CD4-positive, alpha-beta T cell treated with Interleukin-17A for 4 hours (primary cell): ENCODE measurements around the gene ADAM22.

ENCODE experiments used
- DNase-seq: peaks from one replicate; pipeline ENCODE4 v3.0.0-alpha.2; 2020; ENCODE audit warnings: mixed read lengths

ADAM22 gene

DNA sequence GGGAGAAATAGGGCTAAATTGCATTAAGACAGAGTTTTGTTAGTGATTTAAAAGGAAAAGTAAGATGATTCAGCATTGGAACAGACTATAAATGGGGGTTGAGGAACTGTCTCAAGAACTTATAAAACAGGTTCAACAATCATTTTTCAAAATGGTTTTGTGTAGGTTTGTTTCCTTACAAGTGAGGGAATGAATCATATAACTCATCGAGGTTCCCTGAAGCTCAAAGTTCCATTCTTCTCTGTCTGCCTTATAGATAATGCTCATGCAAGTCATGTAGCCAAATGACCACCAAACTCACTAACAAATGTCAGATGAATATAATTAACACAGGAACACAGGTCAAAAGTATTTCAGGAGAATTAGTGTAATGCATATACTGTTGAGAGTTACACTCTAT lies 27.7 kb downstream of the ADAM22 start:
- no peak for DNase-seq

DNA sequence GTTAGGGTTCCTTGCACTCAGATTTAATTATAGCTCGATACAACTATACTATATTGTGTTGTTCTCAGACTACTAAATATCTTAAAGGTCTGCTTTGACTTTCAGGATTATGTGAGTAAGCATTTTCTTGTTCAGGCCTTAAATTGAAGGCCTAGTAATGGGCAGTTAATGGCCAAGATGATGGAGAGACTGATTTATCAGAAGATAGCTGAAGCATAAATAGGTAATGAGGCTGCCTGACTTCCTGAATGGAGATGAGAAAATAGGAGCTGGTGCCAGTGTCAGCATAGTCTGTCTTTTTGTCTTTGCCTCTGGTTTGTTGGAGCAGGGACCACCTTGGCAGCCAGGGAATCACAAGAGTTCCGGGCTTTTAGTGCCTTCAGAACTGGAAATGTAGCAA lies 32.2 kb downstream of the ADAM22 start:
- DNase-seq: no peak

DNA sequence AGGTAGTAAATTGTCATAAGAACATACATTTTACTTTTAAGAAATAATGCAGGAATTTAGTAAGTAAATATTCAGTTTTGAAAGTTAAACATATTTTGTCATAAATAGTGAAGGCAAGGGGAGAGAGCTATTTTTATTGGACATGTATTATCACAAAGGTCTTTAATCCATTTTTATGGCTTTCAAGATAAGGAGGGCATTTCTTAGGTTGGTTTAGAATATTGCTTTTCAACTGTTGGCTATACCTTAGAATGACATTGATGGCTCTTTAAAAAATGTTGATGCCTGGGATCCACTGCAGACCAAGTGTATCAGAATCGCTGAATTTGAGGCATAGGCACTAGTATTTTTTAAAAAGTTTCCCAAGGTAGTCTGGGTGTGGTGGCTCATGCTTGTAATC lies 34.0 kb downstream of the ADAM22 start:
- no peak for DNase-seq

DNA sequence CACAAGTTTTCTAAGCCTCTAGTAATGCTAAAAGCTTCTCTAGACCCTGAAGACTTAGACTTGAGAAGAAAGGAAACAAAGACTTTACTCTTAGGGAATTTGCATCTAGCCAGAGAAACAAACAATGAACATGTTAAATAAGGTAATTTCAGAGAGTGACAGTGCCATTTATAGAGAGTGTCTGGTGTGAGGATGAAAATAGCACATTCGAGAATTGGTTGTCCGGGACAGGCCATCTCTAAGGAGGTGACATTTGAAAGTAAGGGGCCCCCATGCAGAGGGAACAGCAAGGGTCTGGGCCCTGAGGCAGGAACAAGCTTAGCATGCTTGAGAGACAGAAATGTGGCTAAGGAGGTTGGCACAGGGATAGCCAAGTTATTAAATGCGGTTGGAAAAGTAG lies 48.1 kb downstream of the ADAM22 start:
- no peak for DNase-seq

DNA sequence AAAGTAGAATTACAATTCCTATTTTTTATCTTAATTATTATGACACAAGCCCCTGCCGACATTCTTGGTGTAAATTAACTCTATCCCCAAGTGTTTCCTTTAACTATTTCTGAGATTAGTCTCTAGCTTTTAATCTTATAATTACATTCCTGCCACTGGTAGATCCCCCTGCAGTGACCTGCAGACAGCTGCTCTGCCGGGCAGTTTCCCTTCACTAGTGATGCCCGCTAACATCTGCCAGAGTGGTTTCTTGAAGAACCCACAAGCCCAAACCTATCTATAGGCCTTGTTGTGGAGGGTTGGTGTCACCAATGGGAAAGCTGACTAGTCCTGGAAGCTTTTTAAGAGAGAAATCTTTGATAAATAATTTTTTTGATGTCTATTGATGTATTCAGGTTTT lies 50.0 kb downstream of the ADAM22 start:
- DNase-seq: no peak

DNA sequence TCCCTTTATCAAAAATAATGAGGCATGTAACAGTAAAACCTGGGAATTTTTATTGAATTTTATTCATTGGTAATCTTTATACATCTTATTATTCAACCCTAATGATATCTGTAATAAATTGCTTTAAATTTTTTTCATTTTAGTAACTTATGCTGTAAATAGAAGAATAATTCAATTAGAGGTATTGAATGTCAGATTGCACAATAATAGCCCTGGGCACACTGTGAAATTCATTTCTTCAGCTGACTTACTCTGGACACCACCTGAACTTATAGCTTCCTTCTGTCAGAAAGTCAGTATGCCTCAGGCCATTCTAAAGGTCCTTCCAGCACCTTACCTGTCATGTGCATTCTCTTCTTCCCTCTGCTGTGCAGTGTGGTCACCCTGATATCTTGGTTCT lies 59.2 kb downstream of the ADAM22 start:
- no peak for DNase-seq

DNA sequence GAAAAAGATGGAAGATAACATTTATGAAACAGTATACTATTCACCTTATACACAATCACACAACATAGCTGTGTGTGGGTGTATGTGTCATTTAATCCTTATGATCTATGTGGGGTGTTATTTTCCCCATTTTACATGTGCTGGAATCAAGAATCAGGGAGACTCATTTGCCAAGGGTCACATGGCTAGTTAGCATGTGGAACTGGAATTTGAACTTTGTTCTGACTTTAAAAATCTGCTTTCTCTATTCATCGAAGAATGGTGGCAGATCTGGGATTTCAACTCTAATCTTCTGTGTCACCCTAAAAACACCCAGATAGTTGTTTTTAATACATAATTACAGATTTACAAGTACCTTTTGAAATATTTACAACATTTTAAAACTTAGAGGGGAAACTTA lies 65.2 kb downstream of the ADAM22 start:
- DNase-seq: no peak

DNA sequence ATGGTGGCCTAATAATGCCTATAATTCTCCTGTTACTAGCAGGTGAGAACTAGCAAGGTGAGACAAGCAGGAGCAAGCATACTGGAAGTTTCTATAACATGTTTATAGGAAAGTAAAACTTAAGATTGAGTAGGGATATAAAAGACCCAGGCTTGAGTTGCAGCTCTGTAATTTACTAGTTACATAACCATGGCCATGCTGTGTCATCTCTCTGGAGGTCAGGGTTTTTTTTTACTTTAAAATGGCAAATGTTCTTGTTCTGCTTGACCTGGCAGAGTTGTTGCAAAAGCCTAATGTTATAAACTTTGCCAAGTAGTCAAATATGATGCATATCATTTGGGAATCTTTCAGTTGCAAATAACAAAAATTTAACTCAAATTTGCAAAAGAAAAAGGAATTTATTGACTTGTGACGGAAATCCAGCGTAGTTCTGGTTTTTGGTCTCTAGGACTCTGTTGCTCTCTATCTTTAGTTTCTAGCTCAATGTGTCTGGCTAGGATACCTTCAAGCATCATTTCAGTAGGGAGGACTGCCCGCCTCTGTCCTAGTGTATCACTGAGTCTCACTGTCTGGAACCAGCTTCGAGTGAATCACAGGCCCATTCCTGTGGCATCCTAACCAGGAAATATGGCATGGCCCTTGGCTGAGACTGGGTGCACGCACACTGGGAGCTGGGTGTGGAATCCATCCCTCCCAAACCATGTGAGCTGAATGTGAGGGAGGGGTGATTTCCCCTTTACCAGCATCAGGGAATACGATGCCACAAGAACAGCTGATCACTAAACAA lies 67.9 kb downstream of the ADAM22 start:
- DNase-seq: no peak

DNA sequence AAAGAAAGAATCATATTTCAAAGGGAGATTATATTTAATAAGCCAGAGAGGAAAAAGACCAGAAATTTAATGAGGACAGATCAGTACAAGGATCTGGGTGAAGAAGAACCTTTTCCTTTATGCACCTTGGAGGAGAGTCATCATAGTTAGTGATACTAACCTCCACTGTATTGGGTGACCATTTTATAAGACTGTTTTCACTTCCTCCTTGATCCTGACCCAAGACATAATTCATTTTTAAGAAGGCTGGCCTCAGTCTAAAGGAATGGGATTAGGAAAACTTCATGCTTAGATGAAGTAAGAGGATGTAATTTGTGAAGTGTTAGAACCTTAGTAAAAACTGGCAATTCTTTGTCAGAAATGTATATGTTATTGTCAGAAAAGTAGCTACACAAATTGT lies 68.6 kb downstream of the ADAM22 start:
- DNase-seq: no peak

DNA sequence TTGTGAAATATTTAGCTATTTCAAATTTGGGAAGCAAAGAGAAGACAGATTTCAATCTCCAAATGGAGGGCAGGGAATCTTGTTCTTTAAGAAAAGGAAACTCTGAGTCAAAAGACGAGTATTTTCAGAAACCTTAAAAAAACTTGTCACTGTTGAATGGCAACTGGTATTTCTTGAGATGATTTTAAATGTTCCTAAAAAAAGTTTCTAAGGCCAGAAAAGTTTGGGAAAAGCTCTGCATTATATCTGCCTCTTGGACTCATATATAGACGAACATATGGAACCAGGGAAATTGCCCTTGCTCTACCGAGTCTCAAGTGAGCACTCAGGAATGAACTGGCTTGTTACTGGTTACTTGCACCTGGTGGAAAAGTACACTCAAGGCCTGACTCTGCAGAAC lies 69.5 kb downstream of the ADAM22 start:
- no peak for DNase-seq

DNA sequence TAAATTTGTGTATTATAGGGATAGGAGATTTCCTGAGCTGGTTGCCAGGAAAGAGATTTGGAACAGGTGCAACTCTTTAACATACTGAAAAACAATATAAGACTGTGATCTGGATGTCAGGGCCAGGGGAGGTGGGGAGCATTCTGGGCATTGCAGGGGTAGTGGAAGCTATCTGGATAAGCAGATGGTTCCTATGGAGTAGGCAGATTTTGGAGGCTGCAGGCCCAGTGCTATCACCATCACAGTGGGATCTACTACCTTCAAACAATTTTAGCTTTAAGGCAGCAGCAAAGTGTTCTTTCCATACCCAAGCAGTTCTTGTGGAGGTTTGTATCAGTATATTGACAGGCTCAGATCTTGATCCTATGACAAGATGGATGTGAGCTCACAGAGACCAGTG lies 71.1 kb downstream of the ADAM22 start:
- DNase-seq: no peak

DNA sequence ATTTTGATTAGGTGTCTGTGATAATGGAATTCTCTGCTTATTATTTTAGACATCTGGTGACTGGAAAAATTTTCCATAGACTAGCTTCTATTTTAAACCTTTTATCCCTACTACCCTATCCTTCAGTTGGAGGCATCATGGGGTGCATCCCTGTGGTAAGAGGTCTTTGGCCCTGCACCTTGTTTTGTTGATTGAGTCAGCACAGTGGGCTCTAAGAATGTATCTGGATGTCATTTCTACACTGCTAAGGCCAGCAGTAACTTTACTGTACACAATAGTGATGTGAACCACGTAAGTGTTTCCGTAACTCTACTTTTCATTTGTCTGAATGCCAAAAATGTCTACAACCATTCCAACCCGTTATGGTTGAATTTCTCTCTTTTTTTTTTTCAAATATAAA lies 75.6 kb downstream of the ADAM22 start:
- DNase-seq: no peak

DNA sequence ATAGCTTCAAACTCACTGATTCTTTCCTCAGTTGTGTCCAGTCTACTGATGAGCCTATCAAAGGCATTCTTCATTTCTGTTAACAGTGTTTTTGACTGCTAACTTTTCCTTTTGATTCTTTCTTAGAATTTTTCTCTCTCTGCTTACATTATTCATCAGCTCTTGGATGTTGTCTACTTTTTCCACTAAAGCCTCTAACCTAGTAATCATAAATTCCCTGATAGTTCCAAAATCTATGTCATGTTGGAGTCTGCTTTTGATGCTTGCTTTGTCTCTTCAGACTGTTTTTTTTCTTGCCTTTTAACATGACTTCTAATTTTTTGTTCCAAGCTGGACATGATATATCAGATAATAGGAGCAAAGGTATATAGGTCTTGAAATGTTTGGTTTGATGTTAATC lies 78.0 kb downstream of the ADAM22 start:
- DNase-seq: no peak

DNA sequence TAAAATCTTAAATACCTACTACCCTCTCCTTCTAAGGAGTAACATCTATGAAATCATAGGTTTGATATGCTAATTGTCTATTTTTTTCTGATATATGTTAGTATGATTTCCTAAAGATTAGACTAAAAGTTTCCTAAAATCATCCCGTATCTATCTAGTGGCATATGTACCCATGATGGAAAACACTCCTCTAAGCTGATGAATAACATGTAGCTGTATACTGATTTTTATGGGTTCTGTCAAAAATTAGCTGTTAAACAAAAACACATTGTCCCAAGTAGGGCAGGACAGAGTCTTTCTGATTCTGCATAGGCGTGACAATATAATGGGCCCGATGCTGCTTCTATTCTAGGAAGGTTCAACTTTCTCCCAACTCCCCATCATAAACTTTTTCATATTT lies 79.9 kb downstream of the ADAM22 start:
- no peak for DNase-seq

DNA sequence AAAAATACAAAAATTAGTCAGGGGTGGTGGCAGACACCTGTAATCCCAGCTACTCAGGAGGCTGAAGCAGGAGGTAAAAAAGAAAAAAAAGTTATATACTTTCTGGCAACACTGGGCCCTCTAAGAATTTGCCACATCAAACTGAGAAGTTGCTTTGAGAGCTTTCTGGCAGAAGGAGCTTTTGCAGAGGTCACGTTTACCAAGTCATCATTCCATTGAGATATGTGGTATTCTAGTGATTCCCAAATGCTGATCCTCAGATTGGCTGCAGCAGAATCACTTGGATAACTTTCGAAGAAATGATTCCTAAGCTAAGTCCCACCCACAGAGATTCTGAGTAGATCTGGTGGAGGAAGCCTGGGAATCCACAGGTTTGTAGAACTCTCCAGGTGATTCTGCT lies 80.5 kb downstream of the ADAM22 start:
- no peak for DNase-seq

DNA sequence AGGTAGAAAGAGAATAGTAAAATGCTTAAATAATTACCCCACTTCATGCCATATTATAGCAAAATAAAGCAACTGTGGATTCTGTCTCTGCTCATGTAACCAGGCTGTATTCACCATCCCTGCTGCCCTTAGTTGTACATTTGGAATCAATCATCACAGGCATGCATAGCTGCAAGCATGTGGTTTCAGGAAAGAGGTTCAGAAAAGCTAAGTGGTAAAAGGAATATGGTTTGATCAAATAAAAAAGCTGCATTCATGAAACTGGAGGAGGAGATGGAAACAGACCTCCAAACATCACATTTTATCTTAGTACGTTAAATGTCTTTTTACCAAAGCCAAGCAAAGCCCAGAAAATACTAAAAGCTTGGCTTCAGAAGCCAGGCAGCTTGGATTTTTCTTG lies 81.3 kb downstream of the ADAM22 start:
- DNase-seq: no peak

DNA sequence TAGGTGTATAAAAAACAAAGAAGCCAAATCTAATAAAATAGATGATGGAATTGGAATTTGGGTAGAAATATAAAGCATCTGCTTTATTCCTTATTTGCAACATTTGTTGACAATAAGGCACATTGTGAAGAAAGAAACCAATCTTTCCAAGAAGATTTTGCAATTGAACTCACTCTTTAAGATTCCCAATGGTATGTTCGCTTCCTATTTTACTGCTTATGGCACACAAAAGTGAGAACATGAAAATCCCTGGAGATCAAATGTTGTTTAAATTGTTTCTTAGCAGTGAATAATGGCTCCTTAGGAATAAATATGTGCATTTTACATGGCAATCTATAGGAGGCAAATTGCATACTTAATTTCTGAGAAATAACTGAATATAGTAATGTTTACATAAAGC lies 84.5 kb downstream of the ADAM22 start:
- no peak for DNase-seq

DNA sequence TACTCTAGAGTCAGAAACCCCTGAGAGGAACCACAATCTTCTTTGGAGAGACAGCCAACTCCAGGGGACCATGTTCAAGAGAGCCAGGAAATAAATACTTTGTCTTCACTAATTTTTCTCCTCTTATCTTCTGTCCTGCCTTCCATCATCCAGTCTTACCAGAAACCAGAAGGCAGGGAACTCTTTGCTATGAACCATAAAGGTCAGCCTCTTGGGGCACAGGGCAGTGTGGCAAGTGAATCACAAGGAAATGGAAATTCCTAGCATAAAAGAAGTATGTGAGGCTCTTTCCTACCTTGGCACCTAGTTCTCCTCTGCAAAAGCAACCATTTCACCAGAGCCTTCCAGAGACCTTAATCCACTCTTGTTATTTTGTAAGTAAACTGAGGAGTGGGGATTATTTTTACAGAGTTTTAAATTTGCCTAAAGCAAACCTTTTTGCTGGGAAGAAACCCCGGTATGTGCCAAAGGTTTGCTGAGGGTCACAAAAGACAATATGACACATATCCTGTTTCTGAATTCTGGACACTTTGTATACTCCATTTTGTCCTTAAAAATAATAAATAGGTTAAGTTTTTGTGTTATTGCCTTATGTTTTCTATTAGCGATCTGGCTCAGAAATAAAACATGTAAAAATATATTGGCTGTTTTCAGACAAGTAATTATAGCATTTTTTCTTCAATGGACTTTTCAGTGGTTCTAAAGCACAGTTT lies 87.1 kb downstream of the ADAM22 start:
- DNase-seq: no peak

DNA sequence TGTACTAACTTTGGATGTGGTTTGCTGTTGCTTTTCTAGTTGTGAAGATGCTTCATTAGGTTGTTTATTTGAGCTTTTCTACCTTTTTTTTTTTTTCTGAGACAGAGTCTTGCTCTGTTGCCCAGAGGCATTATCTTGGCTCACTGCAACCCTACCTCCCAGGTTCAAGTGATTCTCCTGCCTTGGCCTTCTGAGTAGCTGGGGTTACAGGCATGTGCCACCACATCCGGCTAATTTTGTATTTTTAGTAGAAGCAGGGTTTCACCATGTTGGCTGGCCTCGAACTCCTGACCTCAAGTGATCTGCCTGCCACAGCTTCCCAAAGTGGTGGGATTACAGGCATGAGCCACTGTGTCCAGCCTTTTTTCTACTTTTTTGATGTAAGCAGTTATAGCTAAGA lies 93.7 kb downstream of the ADAM22 start:
- DNase-seq: no peak

DNA sequence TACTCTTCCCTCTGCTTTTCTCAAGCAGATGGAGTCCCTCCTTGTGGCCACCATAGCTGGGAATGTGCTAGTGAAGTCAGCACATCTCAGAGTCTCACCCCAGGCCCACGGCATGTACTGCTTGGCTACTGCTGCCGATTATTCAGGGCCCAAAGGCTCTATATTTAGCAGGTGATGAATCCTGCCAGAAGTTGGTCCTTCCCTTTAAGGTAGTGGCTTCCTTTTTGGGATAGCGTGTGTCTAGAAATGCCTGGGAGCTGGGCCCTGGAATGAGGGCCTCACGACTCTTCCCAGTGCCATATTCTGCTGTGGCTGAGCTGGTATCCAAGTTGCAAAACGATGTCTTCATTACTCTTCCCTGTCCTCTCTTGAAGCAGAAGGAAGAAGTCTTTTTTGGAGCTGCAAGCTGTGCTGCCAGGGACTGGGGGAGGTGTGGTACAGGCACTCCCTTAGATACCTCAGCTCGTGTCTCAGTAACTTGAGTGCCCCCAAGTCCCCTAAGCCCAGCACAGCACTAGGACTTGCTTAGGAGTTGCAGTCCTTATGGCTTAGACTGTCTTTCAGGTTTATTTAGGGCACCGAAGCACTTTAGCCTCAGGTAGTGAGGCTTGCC lies 100.1 kb downstream of the ADAM22 start:
- no peak for DNase-seq

DNA sequence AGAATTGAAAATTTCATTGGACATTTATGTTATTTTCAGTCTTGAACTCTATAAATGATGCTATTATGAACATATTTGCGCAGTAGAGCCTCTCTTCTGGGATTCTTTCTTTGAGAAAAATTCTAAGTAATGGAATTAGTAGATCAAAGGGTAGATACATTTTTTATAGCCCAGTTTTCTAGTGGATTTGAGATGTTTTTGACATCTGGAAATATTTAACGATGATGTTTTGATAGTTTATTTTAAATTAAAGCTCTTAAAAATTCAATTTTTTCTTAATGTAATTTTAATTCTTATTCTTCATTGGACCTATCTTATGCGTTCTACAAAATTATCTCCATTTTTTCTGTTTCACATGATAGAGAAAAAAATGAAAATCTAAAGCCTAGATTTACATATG lies 103.0 kb downstream of the ADAM22 start:
- no peak for DNase-seq

DNA sequence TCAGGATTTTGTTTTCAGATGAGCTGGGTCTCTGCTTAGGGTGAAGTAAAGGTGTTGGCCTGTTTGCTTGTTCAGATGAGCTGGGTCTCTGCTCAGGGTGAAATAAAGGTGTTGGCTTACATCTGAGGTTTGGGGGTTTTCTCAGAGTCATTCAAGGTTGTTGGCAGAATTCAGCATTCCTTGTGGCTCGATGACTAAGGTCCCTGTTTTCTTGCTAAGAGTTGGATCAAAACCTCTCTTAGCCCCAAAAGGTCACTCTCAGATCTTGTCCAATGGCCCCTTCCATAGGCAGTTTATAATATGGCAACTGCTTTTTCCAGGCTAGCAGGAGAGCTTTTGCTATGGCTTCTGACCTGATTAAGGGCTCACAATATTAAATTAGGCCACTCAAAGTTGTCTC lies 106.6 kb downstream of the ADAM22 start:
- no peak for DNase-seq

DNA sequence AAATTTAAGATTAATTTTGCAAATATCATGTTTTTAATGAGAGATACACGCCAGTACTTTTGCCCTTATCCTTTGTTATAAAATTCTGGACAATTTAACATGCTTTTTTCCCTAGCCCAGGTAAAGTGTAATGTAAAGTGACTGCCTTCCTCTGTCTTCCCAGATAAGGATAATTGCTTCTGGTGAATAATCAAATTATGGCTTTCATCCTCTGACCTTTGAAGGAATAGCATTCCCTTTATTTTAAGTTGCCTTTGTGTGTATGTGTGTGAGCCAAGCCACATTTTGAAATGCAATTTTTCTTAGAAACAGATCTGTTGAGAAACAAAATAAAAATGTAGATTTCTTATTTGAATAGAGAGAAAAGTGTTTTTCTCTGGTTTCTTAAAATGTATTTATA lies 107.5 kb downstream of the ADAM22 start:
- no peak for DNase-seq

DNA sequence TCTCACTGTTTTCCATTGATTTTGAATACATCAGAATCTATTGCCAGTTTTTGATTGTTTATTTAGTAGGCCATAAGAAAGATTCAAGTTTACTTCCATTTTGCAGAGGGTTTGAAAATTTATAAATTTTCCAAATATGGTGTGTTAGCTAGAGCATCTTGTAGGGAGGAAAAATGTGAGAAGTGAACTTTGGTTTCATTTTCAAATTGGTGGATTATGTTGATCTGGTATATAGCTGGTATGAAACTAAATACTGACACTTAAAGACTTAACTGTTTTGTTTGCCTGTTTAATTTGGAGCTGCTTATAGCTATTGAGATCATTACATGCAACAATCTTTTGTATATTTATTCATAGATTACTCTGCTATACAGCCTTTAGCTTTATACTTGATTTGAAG lies 108.1 kb downstream of the ADAM22 start:
- DNase-seq: no peak
